ENCODE measurements around the gene LRMDA.

DNA sequence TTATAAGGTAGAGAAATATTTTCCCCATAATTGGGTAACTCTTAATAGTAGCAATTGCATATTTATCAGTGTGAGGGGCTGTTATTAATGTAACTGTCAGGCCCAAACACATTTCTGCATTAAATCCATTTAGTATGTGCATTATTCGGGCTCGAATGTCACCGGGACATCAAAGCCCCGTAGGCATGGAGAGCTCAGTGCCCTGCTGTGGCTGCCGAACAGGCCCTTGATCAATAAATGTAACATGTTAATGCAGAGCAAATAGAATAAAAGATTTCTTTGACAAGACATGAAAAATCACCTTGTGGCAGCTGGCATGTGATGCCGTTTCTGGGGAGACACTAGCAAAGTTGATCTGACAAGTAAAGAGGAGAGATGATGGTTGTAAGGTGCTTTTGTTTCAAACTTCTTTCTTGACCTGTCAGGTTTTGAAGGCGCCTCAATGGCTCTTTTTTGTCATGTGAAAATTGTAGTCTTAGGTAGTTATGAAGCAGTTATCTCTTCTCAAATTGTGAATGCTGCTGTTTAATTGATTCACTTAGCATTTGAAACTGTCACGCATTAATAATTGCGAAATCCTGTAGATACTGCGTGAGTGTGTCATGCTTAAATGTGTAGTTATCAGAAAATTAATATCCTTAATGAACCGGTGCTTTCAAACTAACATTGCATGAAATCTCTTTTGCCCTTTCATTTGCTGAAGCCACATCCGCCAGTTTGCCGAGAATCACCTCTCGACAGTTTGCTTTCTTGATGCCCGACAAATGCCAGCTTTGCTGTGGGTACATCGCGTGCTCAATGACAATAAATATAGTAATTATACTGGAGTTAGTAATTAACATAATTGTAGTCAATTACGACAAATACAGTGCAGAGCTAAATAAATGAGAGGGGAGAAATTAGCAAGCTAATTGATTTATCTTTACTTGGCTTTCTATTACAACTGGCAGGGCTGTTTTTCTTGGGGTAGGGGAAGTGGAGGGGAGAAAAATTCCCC, 19.5 kb downstream of the LRMDA start:
- TF ChIP-seq EZH2 (IDR thresholded peaks at IDR 0.05; ENCODE audit: borderline replicate concordance, insufficient read depth, low read depth, low read length, poor library complexity, severe bottlenecking) (no peak), CTCF (IDR thresholded peaks at IDR 0.05) (no peak)
